ENCODE results near the gene C1QTNF2. TPM values are rescaled to one million over a fixed set of nuclear protein-coding genes. Genes with fewer than 3 reads are reported as not detected.

Gene C1QTNF2
- total and polyA plus RNA-seq, 4 experiments from 2014 or later: not detected

DNA sequence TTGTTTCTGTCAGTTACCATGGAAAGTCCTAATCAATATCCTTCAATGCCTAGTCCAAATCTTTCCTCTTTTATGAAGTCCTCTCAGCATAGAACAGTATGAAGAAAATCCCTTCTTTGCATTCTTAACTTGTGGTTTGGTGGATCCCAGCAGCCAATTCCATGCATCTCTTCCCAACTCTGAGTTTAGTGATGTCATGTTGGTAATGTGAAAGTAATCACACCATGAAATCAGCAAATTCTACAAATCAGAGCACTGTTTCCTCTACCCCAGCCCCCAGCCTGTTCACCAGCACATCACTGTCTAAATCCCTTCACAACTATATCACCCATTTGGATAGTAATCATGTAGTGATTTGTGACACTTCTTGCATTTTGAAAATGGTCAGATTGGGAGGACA, 4.7 kb upstream of the C1QTNF2 start:
- Mint-ChIP-seq H3K36me3 (no peaks in the 10 kb centered on the region), H3K27me3 (peaks cover 37 to 41% of the 10 kb centered on the region in 2 donors), H3K9me3 (peaks cover 0 to 1% (median 0%) of the 10 kb centered on the region in 8 donors), H3K4me1 (peaks cover 0 to 7% (median 5%) of the 10 kb centered on the region in 4 donors), H3K4me3 (no peak overlapping the region), H3K27ac (no peak overlapping the region)
- Histone ChIP-seq H3K9me3 (ENCODE audit: control insufficient read depth in 1 of 2, low read length in 2 of 2) (no peaks in the 10 kb centered on the region), H3K27ac (ENCODE audit: low read depth, low read length) (no peak overlapping the region), H3K4me3 (ENCODE audit: low read length in 2 of 2) (no peak overlapping the region), H3K4me1 (ENCODE audit: insufficient read depth, low read length) (peaks cover under 1% of the 10 kb centered on the region), H3K36me3 (ENCODE audit: insufficient read depth, low read length) (no peaks in the 10 kb centered on the region), H3K27me3 (ENCODE audit: insufficient read depth, low read length) (peaks cover 11% of the 10 kb centered on the region)
- ChIA-PET CTCF (ENCODE audit: partially characterized antibody) (no interaction called here), POLR2A (ENCODE audit: partially characterized antibody) (no interaction called here)
- DNase-seq: no peak
- intact Hi-C loops (cut with micrococcal nuclease): no loop called here

DNA sequence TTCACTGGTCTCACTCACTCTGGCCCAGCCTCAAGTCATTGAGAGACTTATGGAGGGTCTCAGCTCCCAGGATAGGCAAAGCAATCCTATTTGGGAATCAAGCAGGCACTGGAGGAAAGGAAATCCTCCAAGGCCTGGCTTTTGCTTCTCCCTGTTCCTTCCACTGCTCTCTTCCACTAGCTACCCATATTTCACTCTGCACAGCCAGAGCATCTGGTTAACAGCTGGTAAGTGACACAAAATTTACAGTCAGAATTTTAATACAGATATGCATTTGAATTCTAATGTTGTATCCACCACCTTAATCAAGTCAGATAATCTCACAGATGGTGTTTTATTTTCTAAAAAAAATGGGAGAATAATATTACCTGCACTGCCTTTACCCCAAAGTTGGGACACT, 868 bp upstream of the C1QTNF2 start:
- ChIA-PET POLR2A (ENCODE audit: partially characterized antibody) (interaction anchor here (1.6 kb wide), 1 partner anchor 10 kb away, joined by 3 read pairs; no protein-coding TSS in a partner anchor), CTCF (ENCODE audit: partially characterized antibody) (no interaction called here)
- Mint-ChIP-seq H3K27ac (no peak overlapping the region), H3K4me1 (peaks cover 11 to 16% (median 15%) of the 10 kb centered on the region in 4 donors), H3K9me3 (no peaks in the 10 kb centered on the region), H3K36me3 (no peaks in the 10 kb centered on the region), H3K4me3 (peak overlapping the region in 7 of 8 donors; percentile 1 to 81 (median 42)), H3K27me3 (peaks cover 55 to 62% of the 10 kb centered on the region in 2 donors)
- peaks cover 6% of the 10 kb centered on the region for H3K4me1 ChIP-seq (ENCODE audit: insufficient read depth, low read length)
- no peak overlapping the region for H3K4me3 ChIP-seq (ENCODE audit: low read length in 2 of 2)
- no peak overlapping the region for H3K27ac ChIP-seq (ENCODE audit: low read depth, low read length)
- DNase-seq: no peak
- H3K9me3 ChIP-seq (ENCODE audit: control insufficient read depth in 1 of 2, low read length in 2 of 2): no peaks in the 10 kb centered on the region
- H3K36me3 ChIP-seq (ENCODE audit: insufficient read depth, low read length): no peaks in the 10 kb centered on the region
- intact Hi-C loops (cut with micrococcal nuclease): no loop called here
- peaks cover 17% of the 10 kb centered on the region for H3K27me3 ChIP-seq (ENCODE audit: insufficient read depth, low read length)

GRCh38 chr5:160370713-160371034, 248 bp upstream of the C1QTNF2 start:
- no peak overlapping the region for H3K27ac ChIP-seq (ENCODE audit: low read depth, low read length)
- Mint-ChIP-seq H3K36me3 (no peaks in the 10 kb centered on the region), H3K4me1 (peaks cover 11 to 16% (median 15%) of the 10 kb centered on the region in 4 donors), H3K4me3 (peak overlapping the region; percentile 7 to 81 (median 63)), H3K27me3 (peaks cover 58 to 64% of the 10 kb centered on the region in 2 donors), H3K27ac (no peak overlapping the region), H3K9me3 (no peaks in the 10 kb centered on the region)
- no peak for DNase-seq
- peaks cover 17% of the 10 kb centered on the region for H3K27me3 ChIP-seq (ENCODE audit: insufficient read depth, low read length)
- intact Hi-C loops (cut with micrococcal nuclease): no loop called here
- H3K36me3 ChIP-seq (ENCODE audit: insufficient read depth, low read length): no peaks in the 10 kb centered on the region
- H3K9me3 ChIP-seq (ENCODE audit: control insufficient read depth in 1 of 2, low read length in 2 of 2): no peaks in the 10 kb centered on the region
- H3K4me3 ChIP-seq (ENCODE audit: low read length in 2 of 2): no peak overlapping the region
- POLR2A ChIA-PET (ENCODE audit: partially characterized antibody): interaction anchor here (1.6 kb wide), 1 partner anchor 11 kb away, joined by 3 read pairs; no protein-coding TSS in a partner anchor
- peaks cover 6% of the 10 kb centered on the region for H3K4me1 ChIP-seq (ENCODE audit: insufficient read depth, low read length)
- CTCF ChIA-PET (ENCODE audit: partially characterized antibody): no interaction called here

GRCh38 chr5:160367885-160368284, 2.5 kb downstream of the C1QTNF2 start:
- Mint-ChIP-seq H3K4me1 (peaks cover 11 to 16% (median 15%) of the 10 kb centered on the region in 4 donors), H3K27ac (no peak overlapping the region), H3K4me3 (no peak overlapping the region), H3K9me3 (peaks cover 0 to 2% (median 0%) of the 10 kb centered on the region in 8 donors), H3K36me3 (no peaks in the 10 kb centered on the region), H3K27me3 (peaks cover 47 to 49% of the 10 kb centered on the region in 2 donors)
- Histone ChIP-seq H3K27me3 (ENCODE audit: insufficient read depth, low read length) (peaks cover 17% of the 10 kb centered on the region), H3K9me3 (ENCODE audit: control insufficient read depth in 1 of 2, low read length in 2 of 2) (no peaks in the 10 kb centered on the region), H3K4me1 (ENCODE audit: insufficient read depth, low read length) (peaks cover 6% of the 10 kb centered on the region), H3K27ac (ENCODE audit: low read depth, low read length) (no peak overlapping the region), H3K4me3 (ENCODE audit: low read length in 2 of 2) (no peak overlapping the region), H3K36me3 (ENCODE audit: insufficient read depth, low read length) (no peaks in the 10 kb centered on the region)
- intact Hi-C loops (cut with micrococcal nuclease): no loop called here
- ChIA-PET POLR2A (ENCODE audit: partially characterized antibody) (no interaction called here), CTCF (ENCODE audit: partially characterized antibody) (no interaction called here)
- DNase-seq: no peak

GRCh38 chr5:160367261-160367660, 3.2 kb downstream of the C1QTNF2 start:
- H3K27me3 Mint-ChIP-seq: peaks cover 44 to 46% of the 10 kb centered on the region in 2 donors
- no peaks in the 10 kb centered on the region for H3K36me3 ChIP-seq (ENCODE audit: insufficient read depth, low read length)
- no peak for DNase-seq
- no peaks in the 10 kb centered on the region for H3K36me3 Mint-ChIP-seq
- H3K9me3 Mint-ChIP-seq: peaks cover 0 to 2% (median 0%) of the 10 kb centered on the region in 8 donors
- H3K27ac ChIP-seq (ENCODE audit: low read depth, low read length): no peak overlapping the region
- H3K4me3 ChIP-seq (ENCODE audit: low read length in 2 of 2): no peak overlapping the region
- H3K9me3 ChIP-seq (ENCODE audit: control insufficient read depth in 1 of 2, low read length in 2 of 2): no peaks in the 10 kb centered on the region
- H3K27ac Mint-ChIP-seq: no peak overlapping the region
- POLR2A ChIA-PET (ENCODE audit: partially characterized antibody): no interaction called here
- CTCF ChIA-PET (ENCODE audit: partially characterized antibody): interaction anchor here (0.9 kb wide), 1 partner anchor 22 kb away, joined by 4 read pairs; no protein-coding TSS in a partner anchor
- H3K4me3 Mint-ChIP-seq: no peak overlapping the region
- intact Hi-C loops (cut with micrococcal nuclease): no loop called here
- peaks cover 17% of the 10 kb centered on the region for H3K27me3 ChIP-seq (ENCODE audit: insufficient read depth, low read length)
- H3K4me1 Mint-ChIP-seq: peaks cover 11 to 16% (median 15%) of the 10 kb centered on the region in 4 donors
- peaks cover 6% of the 10 kb centered on the region for H3K4me1 ChIP-seq (ENCODE audit: insufficient read depth, low read length)

- no peaks in the 10 kb centered on the region for H3K36me3 ChIP-seq (ENCODE audit: insufficient read depth, low read length)
- peaks cover 11 to 16% (median 15%) of the 10 kb centered on the region in 4 donors for H3K4me1 Mint-ChIP-seq
- no peaks in the 10 kb centered on the region for H3K36me3 Mint-ChIP-seq
- H3K27ac Mint-ChIP-seq: no peak overlapping the region
- DNase-seq: no peak
- ChIA-PET CTCF (ENCODE audit: partially characterized antibody) (interaction anchor here (0.9 kb wide), 1 partner anchor 21 kb away, joined by 4 read pairs; no protein-coding TSS in a partner anchor), POLR2A (ENCODE audit: partially characterized antibody) (no interaction called here)
- intact Hi-C loops (cut with micrococcal nuclease): no loop called here
- H3K4me3 Mint-ChIP-seq: no peak overlapping the region
- H3K27me3 ChIP-seq (ENCODE audit: insufficient read depth, low read length): peaks cover 17% of the 10 kb centered on the region
- no peaks in the 10 kb centered on the region for H3K9me3 ChIP-seq (ENCODE audit: control insufficient read depth in 1 of 2, low read length in 2 of 2)
- peaks cover 6% of the 10 kb centered on the region for H3K4me1 ChIP-seq (ENCODE audit: insufficient read depth, low read length)
- peaks cover 0 to 2% (median 0%) of the 10 kb centered on the region in 8 donors for H3K9me3 Mint-ChIP-seq
- H3K27ac ChIP-seq (ENCODE audit: low read depth, low read length): no peak overlapping the region
- H3K27me3 Mint-ChIP-seq: peaks cover 42 to 48% of the 10 kb centered on the region in 2 donors
- H3K4me3 ChIP-seq (ENCODE audit: low read length in 2 of 2): no peak overlapping the region
Measured at GRCh38 chr5:160366230-160366629, 4.2 kb downstream of the C1QTNF2 start.

DNA sequence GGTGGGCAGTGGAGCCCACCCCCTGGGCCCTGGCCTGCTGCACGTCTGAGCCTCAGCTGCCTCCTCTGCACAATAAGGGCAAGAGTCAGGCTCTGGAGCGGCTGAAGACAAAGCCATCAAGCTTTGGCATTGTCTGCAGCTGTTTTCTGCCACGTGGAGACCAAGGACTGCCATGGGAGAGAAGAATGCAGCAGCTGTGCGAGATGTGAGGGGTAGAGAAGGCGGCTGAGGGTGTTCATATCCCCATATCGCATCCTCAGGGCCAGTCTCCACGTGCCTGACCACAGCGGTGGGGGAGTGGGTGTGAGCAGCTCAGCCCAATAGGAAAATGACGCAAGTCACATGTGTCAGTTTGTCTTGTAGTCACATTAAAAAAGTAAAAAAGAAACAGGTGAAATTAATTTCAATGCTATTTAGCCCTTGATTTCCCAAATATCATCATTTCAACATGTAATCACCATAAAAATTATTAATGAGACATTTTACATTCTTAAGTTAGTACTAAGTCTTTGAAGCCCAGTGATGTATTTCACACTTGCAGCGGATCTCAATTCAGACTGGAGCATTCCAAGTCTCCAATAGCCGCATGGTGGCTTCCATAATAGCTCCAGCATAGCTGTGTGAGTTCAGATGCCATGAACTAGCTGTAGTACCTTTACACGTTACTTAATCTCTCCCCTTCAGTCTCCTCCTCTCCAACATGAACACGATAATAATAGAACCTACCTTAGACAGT, 6.6 kb downstream of the C1QTNF2 start:
- H3K36me3 Mint-ChIP-seq: no peaks in the 10 kb centered on the region

More for the DNA sequence above, 6.6 kb downstream of the C1QTNF2 start:
- Mint-ChIP-seq H3K4me1 (peaks cover 0 to 4% (median 0%) of the 10 kb centered on the region in 4 donors), H3K9me3 (peaks cover 0 to 2% (median 0%) of the 10 kb centered on the region in 8 donors), H3K27ac (no peak overlapping the region), H3K4me3 (no peak overlapping the region), H3K27me3 (peaks cover 21 to 32% of the 10 kb centered on the region in 2 donors)
- intact Hi-C loops (cut with micrococcal nuclease): no loop called here
- no peak overlapping the region for H3K4me3 ChIP-seq (ENCODE audit: low read length in 2 of 2)
- ChIA-PET CTCF (ENCODE audit: partially characterized antibody) (no interaction called here), POLR2A (ENCODE audit: partially characterized antibody) (no interaction called here)
- no peak overlapping the region for H3K27ac ChIP-seq (ENCODE audit: low read depth, low read length)
- H3K27me3 ChIP-seq (ENCODE audit: insufficient read depth, low read length): no peaks in the 10 kb centered on the region
- no peak for DNase-seq
- no peaks in the 10 kb centered on the region for H3K4me1 ChIP-seq (ENCODE audit: insufficient read depth, low read length)
- no peaks in the 10 kb centered on the region for H3K9me3 ChIP-seq (ENCODE audit: control insufficient read depth in 1 of 2, low read length in 2 of 2)
- no peaks in the 10 kb centered on the region for H3K36me3 ChIP-seq (ENCODE audit: insufficient read depth, low read length)

All from CD4-positive, alpha-beta memory T cell (primary cell).